Embryonic facial prominence (tissue), 1 donor: ENCODE data around the gene PCDHA3.
"Not testable (repeated sequence)": the region's sequence is repeated elsewhere in the genome, so short reads cannot be mapped to it uniquely, and the experiment has no call there.

ENCODE experiments used
- DNase-seq: peaks from one replicate; pipeline ENCODE4 v3.0.0-alpha.2; 2016; ENCODE audit errors: extremely low spot score

PCDHA3 gene

GRCh38 chr5:140821375-140822280 lies 20.8 kb downstream of the PCDHA3 start, which contains the start of gene PCDHA5:
TSS of gene PCDHA5 (plus strand) at chr5:140821613.
- DNase-seq: no peak

- DNase-seq: no peak
Measured at GRCh38 chr5:140822281-140822629, 21.4 kb downstream of the PCDHA3 start.

GRCh38 chr5:140822969-140823368 lies 22.1 kb downstream of the PCDHA3 start:
- DNase-seq: not testable (repeated sequence)

- no peak for DNase-seq
Measured at GRCh38 chr5:140823475-140823874, 22.6 kb downstream of the PCDHA3 start.

- no peak for DNase-seq
Measured at GRCh38 chr5:140827704-140828361, 27.0 kb downstream of the PCDHA3 start, which contains the start of gene PCDHA6. TSS of gene PCDHA6 (plus strand) at chr5:140827960. CDS start at chr5:140828092, 132 bp downstream.

- DNase-seq: no peak
Measured at GRCh38 chr5:140828362-140828737, 27.5 kb downstream of the PCDHA3 start.

- DNase-seq: not testable (repeated sequence)
Measured at GRCh38 chr5:140829511-140830501, 28.9 kb downstream of the PCDHA3 start.

GRCh38 chr5:140833993-140834392 lies 33.1 kb downstream of the PCDHA3 start, which contains the start of gene PCDHA7:
TSS of gene PCDHA7 (plus strand) at chr5:140834269. CDS start at chr5:140834384, 115 bp downstream.
- DNase-seq: no peak

GRCh38 chr5:140834439-140835008 lies 33.7 kb downstream of the PCDHA3 start:
- not testable (repeated sequence) for DNase-seq

GRCh38 chr5:140835622-140836510 lies 35.0 kb downstream of the PCDHA3 start:
- no peak for DNase-seq

GRCh38 chr5:140840978-140841962 lies 40.4 kb downstream of the PCDHA3 start, which contains the start of gene PCDHA8:
TSS of gene PCDHA8 (plus strand) at chr5:140841187. CDS start at chr5:140841322, 135 bp downstream.
- no peak for DNase-seq

- no peak for DNase-seq
Measured at GRCh38 chr5:140842798-140843733, 42.2 kb downstream of the PCDHA3 start.

- DNase-seq: not testable (repeated sequence)
Measured at GRCh38 chr5:140848139-140849102, 47.6 kb downstream of the PCDHA3 start, which contains the start of gene PCDHA9. TSS of gene PCDHA9 (plus strand) at chr5:140848382. CDS start at chr5:140848496, 114 bp downstream.

- not testable (repeated sequence) for DNase-seq
Measured at GRCh38 chr5:140849831-140850634, 49.2 kb downstream of the PCDHA3 start.
